ENCODE measurements around the gene CALB2. TPM values are rescaled to one million over a fixed set of nuclear protein-coding genes. Genes with fewer than 3 reads are reported as not detected.

CALB2 gene
- total RNA-seq, 1 donor from 2014 or later: 1.6 TPM

GRCh38 chr16:71409011-71409775 is 50.7 kb downstream of the CALB2 start:
- no peaks in the 10 kb centered on the region for H3K9me3 ChIP-seq
- TF ChIP-seq CTCF (IDR thresholded peaks at IDR 0.05): no peak
- no peak overlapping the region for H3K4me3 ChIP-seq
- intact Hi-C loops (cut with DNase I): no loop called here
- no peaks in the 10 kb centered on the region for H3K36me3 ChIP-seq
- ATAC-seq (no peak), DNase-seq (no peak)
- peaks cover 7% of the 10 kb centered on the region for H3K4me1 ChIP-seq
- peaks cover 31% of the 10 kb centered on the region for H3K27me3 ChIP-seq (ENCODE audit: low read depth)
- H3K27ac ChIP-seq: no peak overlapping the region

GRCh38 chr16:71410146-71410545 is 51.6 kb downstream of the CALB2 start:
- Histone ChIP-seq H3K9me3 (no peaks in the 10 kb centered on the region), H3K27ac (no peak overlapping the region), H3K27me3 (ENCODE audit: low read depth) (peaks cover 31% of the 10 kb centered on the region), H3K4me3 (no peak overlapping the region), H3K4me1 (peaks cover 7% of the 10 kb centered on the region), H3K36me3 (no peaks in the 10 kb centered on the region)
- ATAC-seq (no peak), DNase-seq (no peak)
- TF ChIP-seq CTCF (IDR thresholded peaks at IDR 0.05): no peak
- intact Hi-C loops (cut with DNase I): loop anchor here (10.0 kb wide), 1 partner anchor 85 kb away; no protein-coding TSS in a partner anchor

GRCh38 chr16:71412270-71413160 is 54.0 kb downstream of the CALB2 start:
- peak; percentile 89 for TF ChIP-seq CTCF (IDR thresholded peaks at IDR 0.05)
- peak; percentile 80 to 90 for ATAC-seq
- H3K9me3 ChIP-seq: no peaks in the 10 kb centered on the region
- peaks cover 7% of the 10 kb centered on the region for H3K4me1 ChIP-seq
- peaks cover 26% of the 10 kb centered on the region for H3K27me3 ChIP-seq (ENCODE audit: low read depth)
- DNase-seq: peak; percentile 53
- no peaks in the 10 kb centered on the region for H3K36me3 ChIP-seq
- no peak overlapping the region for H3K27ac ChIP-seq
- no peak overlapping the region for H3K4me3 ChIP-seq
- intact Hi-C loops (cut with DNase I): loop anchor here (10.0 kb wide), 1 partner anchor 82 kb away; no protein-coding TSS in a partner anchor

GRCh38 chr16:71413341-71413740 is 54.8 kb downstream of the CALB2 start:
- H3K27ac ChIP-seq: no peak overlapping the region
- TF ChIP-seq CTCF (IDR thresholded peaks at IDR 0.05): no peak
- ATAC-seq: no peak
- H3K4me1 ChIP-seq: peaks cover 7% of the 10 kb centered on the region
- no peak for DNase-seq
- no peak overlapping the region for H3K4me3 ChIP-seq
- no peaks in the 10 kb centered on the region for H3K9me3 ChIP-seq
- H3K36me3 ChIP-seq: no peaks in the 10 kb centered on the region
- H3K27me3 ChIP-seq (ENCODE audit: low read depth): peaks cover 24% of the 10 kb centered on the region
- intact Hi-C loops (cut with DNase I): loop anchor here (10.0 kb wide), 1 partner anchor 81 kb away; no protein-coding TSS in a partner anchor

GRCh38 chr16:71414038-71414437 is 55.5 kb downstream of the CALB2 start:
- Histone ChIP-seq H3K36me3 (no peaks in the 10 kb centered on the region), H3K9me3 (no peaks in the 10 kb centered on the region), H3K27me3 (ENCODE audit: low read depth) (peaks cover 21% of the 10 kb centered on the region), H3K4me3 (no peak overlapping the region), H3K27ac (no peak overlapping the region), H3K4me1 (peaks cover 7% of the 10 kb centered on the region)
- ATAC-seq (no peak), DNase-seq (no peak)
- TF ChIP-seq CTCF (IDR thresholded peaks at IDR 0.05): no peak
- intact Hi-C loops (cut with DNase I): loop anchor here (10.0 kb wide), 1 partner anchor 81 kb away; no protein-coding TSS in a partner anchor

All from lower lobe of right lung (tissue), 2 donors.